Astrocyte of the cerebellum (primary cell): ENCODE data around the gene MAGI1.

ENCODE experiments used
- DNase-seq: peaks from one replicate; pipeline ENCODE4 v3.0.0-alpha.2; 2011; ENCODE audit warnings: low read depth
- H3K4me3 ChIP-seq: 2 replicates; pipeline ENCODE4 v1.5.1; 2011; ENCODE audit warnings: mild to moderate bottlenecking, low read depth, low read length, moderate library complexity
- in situ Hi-C: cut with HindIII; loops from 2 replicates; pipeline ENCODE4 v1.10.0; 2017; ENCODE audit warnings: low sequenced_read_pairs
- TF ChIP-seq, protein P1 (sequence below): IDR thresholded peaks from 2 replicates; pipeline ENCODE4 v1.5.1; 2012; ENCODE audit warnings: low read length, low read depth, moderate library complexity, mild to moderate bottlenecking; ENCODE audit errors: missing control alignments

Gene MAGI1

DNA sequence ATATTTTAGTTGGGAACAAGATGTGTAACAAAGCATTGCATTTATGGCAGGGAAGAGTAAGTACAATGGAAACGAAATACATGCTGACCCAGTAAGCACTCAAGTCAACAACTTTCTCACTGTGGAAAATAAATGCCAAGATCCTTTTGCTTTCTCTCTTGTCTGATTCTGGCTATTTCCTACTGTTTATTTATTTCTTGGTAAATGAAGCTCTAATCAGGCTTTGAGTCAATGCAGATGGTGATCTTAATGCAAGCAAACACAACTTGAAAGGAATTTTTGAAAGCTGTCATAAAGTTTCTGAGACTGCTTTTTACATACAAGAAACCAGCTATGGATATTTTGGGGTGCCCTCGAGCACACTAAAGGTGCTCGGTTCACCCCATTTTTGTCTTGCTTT, 624.8 kb downstream of the MAGI1 start:
- H3K4me3 ChIP-seq, result no peak overlapping the region
- no peak for DNase-seq
- TF ChIP-seq, protein P1, sequence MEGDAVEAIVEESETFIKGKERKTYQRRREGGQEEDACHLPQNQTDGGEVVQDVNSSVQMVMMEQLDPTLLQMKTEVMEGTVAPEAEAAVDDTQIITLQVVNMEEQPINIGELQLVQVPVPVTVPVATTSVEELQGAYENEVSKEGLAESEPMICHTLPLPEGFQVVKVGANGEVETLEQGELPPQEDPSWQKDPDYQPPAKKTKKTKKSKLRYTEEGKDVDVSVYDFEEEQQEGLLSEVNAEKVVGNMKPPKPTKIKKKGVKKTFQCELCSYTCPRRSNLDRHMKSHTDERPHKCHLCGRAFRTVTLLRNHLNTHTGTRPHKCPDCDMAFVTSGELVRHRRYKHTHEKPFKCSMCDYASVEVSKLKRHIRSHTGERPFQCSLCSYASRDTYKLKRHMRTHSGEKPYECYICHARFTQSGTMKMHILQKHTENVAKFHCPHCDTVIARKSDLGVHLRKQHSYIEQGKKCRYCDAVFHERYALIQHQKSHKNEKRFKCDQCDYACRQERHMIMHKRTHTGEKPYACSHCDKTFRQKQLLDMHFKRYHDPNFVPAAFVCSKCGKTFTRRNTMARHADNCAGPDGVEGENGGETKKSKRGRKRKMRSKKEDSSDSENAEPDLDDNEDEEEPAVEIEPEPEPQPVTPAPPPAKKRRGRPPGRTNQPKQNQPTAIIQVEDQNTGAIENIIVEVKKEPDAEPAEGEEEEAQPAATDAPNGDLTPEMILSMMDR, result no peak
- in situ Hi-C loops, result no loop called here

GRCh38 chr3:65412588-65412987, 626.1 kb downstream of the MAGI1 start:
- H3K4me3 ChIP-seq, result no peak overlapping the region
- TF ChIP-seq, protein P1, result no peak
- no peak for DNase-seq
- in situ Hi-C loops, result no loop called here

GRCh38 chr3:65411367-65411766, 627.4 kb downstream of the MAGI1 start:
- in situ Hi-C loops, result no loop called here
- TF ChIP-seq, protein P1, result no peak
- H3K4me3 ChIP-seq, result no peak overlapping the region
- DNase-seq, result no peak

- TF ChIP-seq, protein P1, result no peak
- no peak overlapping the region for H3K4me3 ChIP-seq
- no peak for DNase-seq
- in situ Hi-C loops, result no loop called here
These were observed 629.5 kb downstream of the MAGI1 start for GRCh38 chr3:65409176-65409569.

DNA sequence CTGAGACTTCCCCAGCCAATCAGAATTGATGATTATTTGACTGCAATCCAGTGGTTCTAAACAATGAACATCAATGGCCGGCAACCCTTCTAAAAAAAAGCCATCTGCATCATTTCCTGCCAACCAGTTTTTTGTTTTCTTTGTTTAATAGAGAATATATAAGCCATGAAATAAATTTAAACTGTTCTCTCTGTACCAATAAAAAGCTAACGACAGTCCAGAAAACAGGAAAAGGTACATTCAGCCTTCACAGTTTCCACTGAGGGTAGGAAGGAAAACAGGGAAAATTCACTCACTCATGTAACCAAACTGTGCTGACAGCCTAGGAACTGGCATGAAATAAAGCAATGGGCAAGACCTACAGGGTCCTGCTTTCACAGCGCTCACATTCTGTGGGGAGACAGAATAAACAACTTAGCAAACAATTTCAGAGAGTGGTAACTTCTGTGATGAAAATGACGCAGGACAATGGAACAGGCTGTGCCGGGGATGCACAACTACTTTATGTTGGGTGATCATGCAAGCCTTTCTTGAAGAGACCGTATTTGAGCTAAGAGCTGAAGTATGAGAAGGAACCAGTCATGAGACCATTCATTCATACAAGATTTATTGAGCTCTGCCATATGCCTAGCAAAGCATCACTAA, 630.1 kb downstream of the MAGI1 start:
- H3K4me3 ChIP-seq, result no peak overlapping the region
- in situ Hi-C loops, result no loop called here
- no peak for DNase-seq
- TF ChIP-seq, protein P1, result no peak

DNA sequence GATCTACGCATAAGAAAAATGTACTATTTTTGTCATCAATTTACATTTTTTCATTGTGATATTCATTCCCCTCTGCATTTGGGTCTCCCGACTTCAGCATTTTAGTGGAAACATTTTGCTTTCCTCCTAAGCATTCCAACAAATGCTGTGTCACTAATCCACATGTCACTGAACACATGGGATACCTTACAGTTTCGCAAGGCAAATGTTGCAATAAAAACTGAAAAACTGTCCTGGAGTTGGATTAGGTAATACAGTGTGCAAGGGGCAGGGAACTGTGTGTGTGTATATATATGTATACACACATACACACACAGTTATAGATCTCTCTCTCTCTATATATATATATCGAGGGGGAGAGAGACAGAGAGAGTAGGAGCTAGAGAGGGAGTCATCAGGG, 632.2 kb downstream of the MAGI1 start:
- TF ChIP-seq, protein P1, result no peak
- in situ Hi-C loops, result no loop called here
- H3K4me3 ChIP-seq, result no peak overlapping the region
- no peak for DNase-seq
